GM21529 (cell line): Measurements from ENCODE around the gene STAT5B.

Source experiments
- ATAC-seq: cut with Tn5 transposase; IDR thresholded peaks from one replicate; pipeline ENCODE4 v1.9.1; 2021; ENCODE audit not compliant: unreplicated experiment

The STAT5B gene

DNA sequence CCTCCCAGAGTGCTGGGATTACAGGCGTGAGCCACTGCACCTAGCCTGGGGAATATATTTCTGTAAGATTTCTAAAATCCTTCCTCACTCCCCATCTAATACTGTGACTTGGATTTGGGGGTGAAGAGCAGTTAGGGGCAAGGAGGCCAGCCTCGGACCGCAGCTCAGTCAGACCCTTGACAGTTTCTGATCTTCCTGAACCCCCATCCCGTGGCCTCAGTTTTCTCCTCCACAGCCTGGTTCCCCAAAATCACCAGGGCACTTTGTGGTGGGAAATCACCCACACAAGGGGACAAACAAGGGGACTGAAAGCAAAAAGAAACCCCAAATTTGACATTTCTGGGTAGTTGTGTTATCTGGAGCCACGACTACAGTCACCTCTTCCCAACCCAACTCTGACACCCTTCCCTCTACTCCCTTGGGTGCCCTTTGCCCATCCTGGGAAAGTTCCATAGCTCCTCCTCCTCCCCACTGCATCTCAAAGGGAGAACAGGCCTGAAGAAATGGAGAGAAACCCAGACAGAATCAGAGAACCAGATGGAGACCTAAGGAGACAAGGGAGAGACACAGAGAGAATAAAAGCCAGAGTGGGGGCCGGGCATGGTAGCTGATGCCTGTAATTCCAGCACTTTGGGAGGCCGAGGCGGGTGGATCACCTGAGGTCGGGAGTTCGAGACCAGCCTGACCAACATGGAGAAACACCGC, 9.3 kb upstream of the STAT5B start:
- ATAC-seq, result no peak

DNA sequence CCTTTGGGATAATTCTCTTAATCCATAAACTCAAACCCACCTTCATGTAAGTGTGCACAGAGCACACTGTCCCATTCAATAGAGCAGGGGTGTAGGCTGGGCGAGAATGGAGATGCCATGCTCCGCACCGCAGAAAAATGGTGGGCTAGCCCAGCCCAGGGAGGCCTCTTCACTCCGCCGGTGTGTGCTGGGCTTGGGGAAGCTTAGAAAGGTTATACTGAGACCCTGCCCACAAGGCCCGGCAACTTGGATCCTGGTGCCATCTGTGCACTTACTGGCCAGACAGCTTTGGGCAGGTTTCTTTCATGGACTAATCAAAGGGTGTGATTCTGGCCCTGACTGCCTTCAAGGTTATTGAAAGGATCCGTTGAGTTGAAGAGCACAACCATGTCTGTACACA, 8.4 kb upstream of the STAT5B start:
- ATAC-seq, result no peak

DNA sequence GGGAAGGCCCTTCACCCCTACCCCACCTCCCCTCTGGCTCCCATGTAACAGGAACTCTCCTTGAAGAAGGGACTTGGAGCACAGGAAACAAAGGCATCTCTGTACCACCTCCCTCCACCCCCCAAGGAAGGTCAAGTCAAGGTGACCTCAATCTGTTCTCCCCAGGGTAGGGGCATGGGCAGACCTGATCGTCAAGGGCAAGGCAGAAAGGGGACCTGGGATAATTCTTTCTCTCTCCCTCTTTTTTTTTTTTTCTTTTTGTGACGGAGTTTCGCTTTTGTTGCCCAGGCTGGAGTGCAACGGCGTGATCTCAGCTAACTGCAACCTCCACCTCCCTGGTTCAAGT, 7.8 kb upstream of the STAT5B start:
- no peak for ATAC-seq

DNA sequence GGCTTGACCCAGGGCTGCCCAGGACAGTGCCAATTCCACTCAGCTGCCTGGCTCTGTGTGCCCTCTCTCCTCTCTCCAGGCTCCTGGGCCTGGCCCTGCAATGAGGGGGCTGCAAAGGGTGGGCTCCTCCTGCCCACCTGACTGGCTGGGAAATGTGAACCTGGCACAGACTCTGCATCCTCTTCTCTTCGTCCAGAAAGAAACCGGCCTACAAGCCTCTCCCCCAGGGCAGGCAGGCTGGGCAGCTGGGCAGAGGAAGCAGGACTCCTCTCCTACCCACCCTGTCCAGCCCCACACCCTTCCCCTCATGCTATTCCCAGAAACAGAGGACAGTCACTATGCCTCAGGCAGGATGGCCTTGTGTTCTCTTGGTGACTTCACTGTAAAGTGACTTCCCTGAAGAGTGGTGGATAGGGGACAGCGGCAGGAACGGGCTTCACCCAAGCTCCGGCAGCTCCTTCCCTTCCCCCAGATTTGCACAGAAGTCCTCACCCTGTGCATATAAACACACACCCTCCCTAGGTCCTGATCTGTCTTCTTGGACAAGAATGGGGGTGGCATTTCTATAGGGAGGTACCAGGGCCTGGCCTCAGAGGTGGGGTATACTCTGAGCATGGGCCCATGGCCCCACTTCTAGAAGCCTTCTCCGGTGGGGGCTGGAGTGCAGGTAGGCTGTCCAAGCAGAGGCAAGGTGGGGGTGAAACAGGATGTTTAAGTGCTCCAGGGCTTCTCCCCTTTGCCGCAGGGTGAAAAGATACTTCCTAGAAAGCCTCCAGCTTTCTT, 7.2 kb upstream of the STAT5B start:
- no peak for ATAC-seq

DNA sequence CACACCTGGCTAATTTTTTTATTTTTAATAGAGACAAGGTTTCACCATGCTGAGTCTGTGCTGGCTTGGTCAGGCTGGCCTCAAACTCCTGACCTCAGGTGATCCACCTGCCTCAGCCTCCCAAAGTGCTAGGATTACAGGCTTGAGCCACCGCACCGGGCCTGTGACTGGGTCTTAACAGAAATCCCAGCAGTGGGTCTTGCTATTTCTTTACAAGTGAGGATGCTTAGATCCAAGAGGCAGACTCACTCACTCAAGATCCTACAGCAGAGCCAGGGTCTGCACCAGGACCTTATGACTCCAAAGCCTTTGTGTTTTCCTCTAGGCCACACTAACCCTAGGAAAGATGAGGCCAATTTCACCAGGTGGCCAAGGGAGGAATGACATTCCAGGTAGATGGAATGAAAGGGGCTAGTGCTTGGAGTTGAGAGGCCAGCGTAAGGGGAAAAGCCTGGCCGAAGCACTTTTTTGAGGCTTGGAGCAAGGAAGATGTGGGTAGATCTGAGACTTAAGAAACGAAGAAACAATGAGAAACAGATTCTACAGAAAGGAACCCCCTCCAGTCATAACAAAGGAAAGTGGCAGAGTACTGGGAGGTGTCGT, 6.4 kb upstream of the STAT5B start:
- ATAC-seq, result no peak

DNA sequence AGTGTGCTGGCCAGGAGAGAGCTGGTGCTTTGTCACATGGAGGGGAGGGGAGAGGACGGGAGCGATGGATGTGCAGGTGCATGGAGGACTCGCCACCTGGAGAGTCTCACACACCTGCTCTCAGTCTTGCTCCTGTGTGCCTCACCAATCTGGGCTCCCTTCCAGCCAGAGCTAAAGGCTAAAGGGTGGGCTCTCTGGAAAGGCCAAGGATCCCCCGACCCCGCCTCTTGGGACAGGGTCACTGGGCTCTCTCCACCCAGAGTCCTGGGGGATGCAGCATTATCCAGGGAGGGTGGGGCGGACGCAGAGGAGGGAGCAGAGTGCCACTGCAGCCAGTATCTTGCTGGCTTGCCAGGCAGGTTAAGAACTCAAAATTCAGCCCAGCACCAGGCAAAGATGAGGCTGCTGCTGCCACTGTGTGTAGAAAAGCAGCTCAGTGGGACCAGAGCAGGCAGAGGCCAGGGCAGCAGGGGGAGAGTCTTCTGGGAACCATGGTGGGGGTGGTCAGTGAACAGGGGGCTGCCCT, 5.4 kb upstream of the STAT5B start:
- ATAC-seq, result no peak

DNA sequence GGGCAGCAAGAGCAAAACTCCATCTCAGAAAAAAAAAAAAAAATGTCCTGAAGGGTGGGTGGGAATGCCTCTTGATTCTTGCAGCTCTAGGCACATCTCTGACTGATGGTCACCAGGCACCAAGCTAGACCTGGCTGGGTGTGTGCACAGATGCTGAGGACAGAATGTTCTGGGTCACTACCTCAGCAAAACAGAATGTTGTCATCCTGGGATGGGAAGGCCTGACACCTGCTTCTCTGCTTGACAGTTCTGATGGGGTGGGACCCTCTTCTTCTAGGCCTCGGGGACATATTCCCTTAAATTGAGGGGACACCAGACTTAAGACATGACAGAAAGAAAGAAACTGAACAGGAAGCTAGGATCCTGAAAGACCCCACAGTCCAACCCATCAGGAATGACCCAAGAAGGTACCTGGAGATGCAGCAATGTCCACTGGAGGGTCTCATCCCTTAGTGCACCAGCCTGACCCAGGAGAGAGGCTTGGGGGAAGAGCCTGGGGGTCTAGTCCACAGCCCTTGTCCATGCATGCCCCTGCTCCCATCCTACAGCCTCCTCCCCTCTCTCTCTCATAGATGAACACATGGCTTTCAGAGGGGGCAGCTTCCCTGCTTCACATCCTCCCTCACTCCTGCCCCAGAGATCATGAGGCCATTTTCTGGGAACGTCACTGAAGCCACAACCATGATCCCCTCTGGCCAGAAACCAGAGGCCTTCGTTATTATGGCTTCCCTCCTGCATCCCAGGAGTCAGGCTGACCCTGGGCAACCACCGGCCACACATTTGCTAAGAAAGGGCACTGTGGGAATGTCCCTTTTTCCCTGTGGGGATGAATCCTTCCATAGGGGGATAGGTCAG, 3.8 kb upstream of the STAT5B start:
- ATAC-seq, result no peak

DNA sequence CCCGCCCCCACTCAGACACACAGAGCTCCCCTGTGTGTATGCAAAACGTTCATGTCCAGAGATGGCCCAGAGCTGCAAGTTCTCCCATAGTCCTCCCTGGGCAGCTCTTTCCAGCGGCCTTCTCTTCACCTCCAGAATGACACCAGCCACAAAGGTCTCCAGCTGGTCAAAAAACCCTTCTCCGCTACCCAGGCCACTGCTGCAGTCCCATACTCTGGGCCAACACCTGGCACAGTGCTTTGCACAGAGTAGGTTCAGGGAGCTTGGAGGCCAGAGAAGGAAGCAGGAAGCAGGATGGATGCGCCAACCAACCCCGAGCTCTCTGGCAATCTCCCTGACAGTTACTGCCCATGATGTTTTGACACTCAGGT, 1.1 kb upstream of the STAT5B start:
- no peak for ATAC-seq

DNA sequence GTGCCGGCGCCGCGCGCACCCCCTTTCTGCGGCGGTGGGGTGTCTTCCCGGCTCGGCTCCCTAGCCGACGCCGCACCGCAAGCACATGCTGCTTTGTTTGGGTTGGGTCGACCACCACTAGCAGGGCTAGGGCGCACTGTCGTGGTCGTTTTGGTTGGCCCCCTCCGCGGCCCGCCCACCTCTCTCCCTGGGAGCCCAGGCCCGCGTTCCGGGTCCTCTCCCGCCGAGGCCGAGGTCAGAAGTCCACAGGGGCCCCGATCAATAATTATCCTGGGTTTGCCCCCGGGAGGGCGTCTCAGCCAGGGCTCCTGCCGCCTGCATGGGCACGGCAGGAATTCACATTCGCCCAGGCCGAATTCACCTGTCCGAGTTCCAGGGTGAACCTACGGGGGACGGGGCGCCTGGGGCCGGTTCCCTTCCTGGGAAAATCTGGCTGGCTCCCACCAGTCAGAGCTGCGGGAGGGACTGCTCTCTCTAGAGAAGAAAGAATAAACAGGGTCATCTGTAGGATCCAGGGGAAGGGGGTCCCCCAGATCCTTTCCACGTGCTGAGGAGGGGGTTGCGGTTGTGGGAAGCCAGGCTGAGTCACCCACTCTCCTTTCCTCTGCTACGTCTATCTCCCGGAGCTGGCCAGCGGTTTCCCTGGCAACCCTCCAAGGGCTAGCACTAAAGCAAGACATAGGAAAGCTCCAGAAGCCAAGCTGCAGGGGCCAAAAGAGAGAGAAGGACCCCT, 584 bp upstream of the STAT5B start:
- peak; percentile 10 for ATAC-seq

DNA sequence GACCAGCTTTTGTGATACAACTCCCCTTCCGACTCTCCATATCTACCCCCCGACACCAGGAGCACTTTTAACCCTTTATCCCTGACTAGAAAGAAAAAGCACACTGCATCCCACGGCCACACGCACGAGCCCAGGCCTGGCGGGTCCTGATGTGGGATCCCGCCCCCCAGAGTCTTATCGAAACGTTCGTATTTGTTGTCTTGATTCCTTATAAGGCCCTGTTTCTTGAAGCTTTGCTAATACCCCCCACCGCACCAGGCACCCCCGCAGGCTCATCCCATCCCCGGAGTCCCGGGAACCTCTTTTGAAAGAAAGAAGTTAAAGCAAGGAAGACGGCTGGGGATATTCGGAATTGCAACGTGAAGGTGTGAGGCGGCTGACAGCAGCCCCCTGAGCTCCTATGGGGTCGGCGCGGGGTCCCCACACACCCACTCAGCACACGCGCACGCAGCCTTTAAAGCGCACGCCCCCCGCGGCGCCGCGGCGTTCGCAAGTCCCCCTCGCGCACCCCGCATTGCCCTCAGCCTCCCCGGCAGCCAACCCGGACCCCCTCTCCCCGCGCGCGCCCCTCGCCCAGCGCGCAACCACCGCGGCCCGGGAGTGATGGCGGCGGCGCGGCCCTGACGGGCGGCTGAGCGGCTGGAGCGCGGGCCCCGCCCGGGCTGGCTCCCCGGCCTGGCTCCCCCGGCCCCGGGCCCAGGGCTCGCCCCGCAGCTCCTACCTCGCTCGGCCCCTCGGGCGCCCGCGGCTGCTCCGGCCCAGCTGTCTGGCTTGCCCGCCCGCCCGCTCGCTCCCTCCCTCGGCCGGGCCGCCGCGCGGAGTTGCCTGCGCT, 448 bp downstream of the STAT5B start:
- peak; percentile 42 for ATAC-seq

DNA sequence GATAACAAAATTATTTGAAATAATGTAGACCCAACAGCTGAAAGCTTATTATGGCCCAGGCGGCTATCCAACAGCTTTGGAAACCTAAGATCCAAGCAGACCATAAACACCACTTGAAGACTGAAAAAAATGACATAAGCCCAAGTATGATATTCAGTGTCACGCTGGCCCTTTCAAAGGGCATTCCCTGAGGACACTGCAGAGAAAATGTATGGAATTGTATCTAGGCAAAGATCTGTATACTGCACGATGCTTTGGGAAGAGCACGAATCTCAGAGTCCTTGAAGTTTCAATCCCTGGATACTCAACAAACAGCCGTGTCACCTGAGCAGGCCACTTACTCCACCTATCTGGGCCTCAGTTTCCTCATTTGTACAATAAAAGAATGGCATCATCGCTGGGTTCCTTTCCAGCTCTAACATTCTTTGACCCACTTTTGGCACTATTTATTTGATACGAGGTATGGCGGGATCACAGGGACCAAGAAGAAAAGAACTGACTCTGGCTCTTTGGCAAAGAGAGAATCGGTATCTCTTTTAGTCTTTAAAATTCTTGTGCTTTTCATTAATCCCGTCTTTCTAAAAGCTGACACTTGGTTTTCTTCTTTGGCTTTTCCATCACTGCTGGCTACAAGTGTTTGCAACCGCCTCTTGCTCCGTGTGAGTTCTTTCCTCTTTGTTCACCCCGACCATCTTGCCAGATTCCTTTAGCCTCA, 1.2 kb downstream of the STAT5B start:
- no peak for ATAC-seq

DNA sequence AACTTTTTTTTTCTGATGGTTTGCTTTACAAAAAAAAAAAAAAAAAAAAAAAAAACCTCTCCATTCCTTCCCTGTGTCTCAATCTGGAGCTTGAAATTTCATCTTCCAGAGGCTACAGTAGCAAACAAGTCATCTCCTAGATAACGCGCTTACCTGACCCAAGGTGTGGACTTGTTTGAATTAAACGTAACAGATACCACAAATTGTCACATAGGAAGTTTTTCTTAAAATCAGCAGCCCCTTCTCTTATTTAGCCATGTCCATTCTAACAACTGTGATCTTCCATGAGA, 2.0 kb downstream of the STAT5B start:
- ATAC-seq, result no peak

DNA sequence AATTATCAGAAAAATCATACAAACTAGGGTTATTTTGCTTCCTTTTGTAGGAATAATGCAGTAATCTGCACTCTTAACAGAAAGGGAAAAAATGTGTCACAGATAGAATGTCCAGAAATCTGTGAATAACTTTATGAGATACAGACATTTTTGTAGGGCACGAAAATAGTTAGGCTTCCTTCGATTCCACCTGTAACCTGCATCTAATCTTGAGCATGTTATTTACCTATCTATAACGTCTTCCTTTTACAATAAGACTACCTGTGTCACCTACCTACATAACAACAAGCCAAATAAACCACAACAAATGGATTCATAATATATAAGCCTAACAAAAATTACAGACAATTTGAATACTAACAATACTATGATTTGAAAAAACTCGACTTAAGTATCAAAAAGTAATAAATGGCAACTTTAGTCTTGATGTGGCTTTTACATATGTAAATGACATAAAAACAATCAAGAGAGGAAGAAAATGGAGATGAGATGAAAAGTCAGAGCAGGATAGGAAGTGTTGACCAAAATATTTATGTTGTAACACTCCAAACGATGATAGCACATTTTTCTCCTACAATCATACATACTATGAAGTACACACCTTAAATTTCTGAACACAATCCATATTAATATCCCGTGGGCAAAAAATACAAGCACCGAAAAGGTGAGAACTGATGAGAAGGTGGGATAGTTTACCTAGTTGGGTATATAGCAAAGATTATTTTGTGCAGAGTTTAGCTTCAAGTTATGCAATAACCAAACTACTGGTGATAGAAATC, 2.5 kb downstream of the STAT5B start:
- no peak for ATAC-seq

DNA sequence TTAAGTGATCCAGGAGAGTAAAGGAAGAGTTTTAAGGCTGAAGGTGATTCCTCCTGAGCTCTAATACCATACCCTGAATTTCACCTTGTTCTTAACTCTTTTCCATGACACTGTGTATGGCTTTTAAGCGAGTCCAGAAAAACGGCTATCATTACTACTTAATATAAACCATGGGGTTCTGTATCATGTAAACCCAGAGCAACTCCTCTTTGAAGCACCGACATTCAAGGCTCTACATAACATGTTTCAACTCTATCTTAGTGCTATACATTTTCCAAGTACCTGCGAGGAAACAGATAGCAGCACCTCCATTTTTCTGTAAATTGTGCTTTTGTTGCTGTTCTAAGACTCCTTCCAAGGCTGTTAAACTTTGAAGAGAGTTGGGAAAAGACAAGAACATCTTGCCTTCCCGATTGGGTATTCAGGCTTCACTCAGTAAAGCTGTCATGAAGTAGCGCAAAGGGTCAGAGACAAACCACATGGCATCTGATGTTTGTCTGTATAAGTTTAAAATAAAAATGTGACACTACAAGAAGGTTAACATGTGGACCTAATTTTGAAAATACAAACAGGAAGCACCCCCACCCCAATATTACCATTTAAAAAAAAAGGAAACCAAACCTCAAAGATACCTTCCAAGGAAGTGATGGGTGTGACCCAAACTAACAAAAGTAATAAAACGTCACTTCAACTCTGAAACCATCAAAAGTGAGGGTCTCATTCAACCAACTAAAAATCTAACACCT, 3.9 kb downstream of the STAT5B start:
- ATAC-seq, result no peak

DNA sequence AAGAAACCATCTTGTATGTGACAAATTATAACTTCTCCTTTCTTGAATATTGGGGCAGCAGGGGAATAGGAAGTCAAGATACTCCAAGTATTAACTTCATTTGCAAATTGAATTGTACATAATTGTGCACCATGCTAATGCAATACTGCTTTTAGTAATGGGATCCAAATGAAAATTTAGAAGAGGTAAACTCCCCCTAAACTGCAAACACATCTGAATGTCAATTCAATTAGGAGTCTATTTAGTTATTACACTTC, 4.5 kb downstream of the STAT5B start:
- no peak for ATAC-seq

DNA sequence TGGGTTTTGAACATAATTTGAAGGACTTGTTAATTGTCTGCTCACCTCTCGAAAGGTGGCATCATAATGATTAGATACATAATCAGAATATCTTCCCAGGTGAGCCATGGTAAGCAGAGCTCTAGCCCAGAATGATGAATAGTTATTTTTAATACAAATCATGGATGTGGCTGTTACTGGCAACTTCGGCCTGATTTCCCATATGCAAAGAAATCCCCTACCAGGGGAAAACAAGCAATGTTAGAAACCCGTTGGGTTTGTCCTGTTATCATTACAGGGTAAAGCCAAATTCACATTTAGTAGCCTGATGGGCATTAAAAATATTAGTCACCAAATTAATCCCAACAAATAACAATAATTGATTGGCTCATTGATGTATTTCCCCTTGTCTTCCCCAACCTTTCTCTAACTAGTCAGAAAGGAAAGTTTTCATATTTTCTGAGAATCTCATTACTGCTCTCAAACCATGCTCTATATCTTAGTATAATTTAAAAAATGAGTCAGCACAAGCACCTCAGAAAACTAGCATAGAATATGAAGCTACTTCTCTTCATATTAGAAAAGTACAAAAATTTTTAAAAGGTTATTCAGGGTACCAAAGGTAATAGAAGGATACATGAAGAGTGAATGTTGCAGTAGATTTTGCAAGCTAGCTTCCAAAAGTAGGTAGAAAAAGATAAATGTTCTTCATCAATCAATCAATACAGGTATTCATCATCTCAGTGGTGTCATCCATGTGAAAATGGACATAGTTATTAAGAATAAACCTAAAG, 5.0 kb downstream of the STAT5B start:
- ATAC-seq, result no peak

DNA sequence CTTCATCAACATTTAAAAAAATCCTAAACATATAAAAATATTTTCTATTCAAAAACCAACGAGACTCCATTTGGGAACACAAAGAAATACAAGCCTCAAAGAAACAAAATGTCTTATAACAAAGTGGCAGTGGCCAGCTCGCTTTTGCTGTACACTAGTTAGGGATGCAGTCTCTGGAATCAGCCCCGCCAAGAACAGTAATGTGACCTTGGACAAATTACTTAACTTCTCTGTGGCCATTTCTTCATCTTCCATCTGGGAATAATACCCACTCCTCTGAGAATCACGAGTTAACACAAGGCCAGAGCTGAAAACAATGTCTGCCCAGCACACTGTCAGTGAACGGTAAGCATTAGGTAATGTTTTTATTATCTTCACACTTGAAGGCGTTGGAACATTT, 5.6 kb downstream of the STAT5B start:
- no peak for ATAC-seq
